ENCODE measurements around the gene BTAF1. TPM values are rescaled to one million over a fixed set of nuclear protein-coding genes. Genes with fewer than 3 reads are reported as not detected.
A peak's percentile ranks its signal among the peaks of the same experiment; 100 is the strongest.

BTAF1 gene
- total RNA-seq, 1 donor from 2014 or later, result 74.7 TPM

DNA sequence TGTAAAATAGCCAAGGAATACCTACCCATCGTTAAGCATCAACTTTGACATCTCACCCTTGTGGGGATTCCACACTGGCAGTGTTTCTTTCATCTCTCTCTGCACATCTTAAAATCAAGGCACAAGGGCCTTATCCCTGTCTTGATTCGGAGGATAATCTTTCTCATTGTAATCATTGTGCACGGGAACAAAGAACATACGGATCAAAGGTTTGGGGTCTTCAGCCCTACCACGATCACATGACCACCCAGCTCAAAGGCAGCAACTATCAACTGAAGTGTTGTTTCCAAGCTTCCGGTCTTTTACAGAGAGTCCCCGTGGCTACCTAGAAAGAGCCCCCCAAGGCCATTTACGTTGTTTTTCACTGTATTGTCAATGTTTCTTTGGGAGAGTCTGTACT lies 26.1 kb upstream of the BTAF1 start:
- CTCF ChIA-PET, result no interaction called here
- TF ChIP-seq, protein P1, sequence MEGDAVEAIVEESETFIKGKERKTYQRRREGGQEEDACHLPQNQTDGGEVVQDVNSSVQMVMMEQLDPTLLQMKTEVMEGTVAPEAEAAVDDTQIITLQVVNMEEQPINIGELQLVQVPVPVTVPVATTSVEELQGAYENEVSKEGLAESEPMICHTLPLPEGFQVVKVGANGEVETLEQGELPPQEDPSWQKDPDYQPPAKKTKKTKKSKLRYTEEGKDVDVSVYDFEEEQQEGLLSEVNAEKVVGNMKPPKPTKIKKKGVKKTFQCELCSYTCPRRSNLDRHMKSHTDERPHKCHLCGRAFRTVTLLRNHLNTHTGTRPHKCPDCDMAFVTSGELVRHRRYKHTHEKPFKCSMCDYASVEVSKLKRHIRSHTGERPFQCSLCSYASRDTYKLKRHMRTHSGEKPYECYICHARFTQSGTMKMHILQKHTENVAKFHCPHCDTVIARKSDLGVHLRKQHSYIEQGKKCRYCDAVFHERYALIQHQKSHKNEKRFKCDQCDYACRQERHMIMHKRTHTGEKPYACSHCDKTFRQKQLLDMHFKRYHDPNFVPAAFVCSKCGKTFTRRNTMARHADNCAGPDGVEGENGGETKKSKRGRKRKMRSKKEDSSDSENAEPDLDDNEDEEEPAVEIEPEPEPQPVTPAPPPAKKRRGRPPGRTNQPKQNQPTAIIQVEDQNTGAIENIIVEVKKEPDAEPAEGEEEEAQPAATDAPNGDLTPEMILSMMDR (IDR thresholded peaks at IDR 0.05), result no peak
- no peak for DNase-seq
- POLR2A ChIA-PET, result no interaction called here
- ATAC-seq (ENCODE audit: low read depth), result no peak
- peaks cover 8% of the 10 kb centered on the region for H3K4me1 Mint-ChIP-seq
- no peaks in the 10 kb centered on the region for H3K36me3 Mint-ChIP-seq (ENCODE audit: low read depth)
- intact Hi-C loops (cut with micrococcal nuclease), result no loop called here
- H3K27me3 Mint-ChIP-seq, result peaks cover 5% of the 10 kb centered on the region
- H3K27ac Mint-ChIP-seq, result no peak overlapping the region
- no peak overlapping the region for H3K4me3 Mint-ChIP-seq
- no peaks in the 10 kb centered on the region for H3K9me3 Mint-ChIP-seq

GRCh38 chr10:91901784-91902677 lies 21.5 kb upstream of the BTAF1 start:
- POLR2A ChIA-PET, result interaction anchor here (1.0 kb wide), 1 partner anchor 15 kb away, joined by 3 read pairs; no protein-coding TSS in a partner anchor
- ATAC-seq (ENCODE audit: low read depth) (peak; percentile 86), DNase-seq (no peak)
- Mint-ChIP-seq H3K9me3 (no peaks in the 10 kb centered on the region), H3K27ac (no peak overlapping the region), H3K27me3 (peaks cover 4% of the 10 kb centered on the region), H3K4me3 (no peak overlapping the region), H3K36me3 (ENCODE audit: low read depth) (no peaks in the 10 kb centered on the region), H3K4me1 (peaks cover 8% of the 10 kb centered on the region)
- intact Hi-C loops (cut with micrococcal nuclease), result no loop called here
- TF ChIP-seq, protein P1 (IDR thresholded peaks at IDR 0.05), result no peak
- CTCF ChIA-PET, result interaction anchor here (1.7 kb wide), 1 partner anchor 143 kb away, joined by 4 read pairs; no protein-coding TSS in a partner anchor

- POLR2A ChIA-PET, result interaction anchor here (0.6 to 3.1 kb wide), 3 partner anchors 16 to 987 kb away, joined by 4 to 47 read pairs (median 11); partner anchors contain the start of gene BTAF1
- Mint-ChIP-seq H3K9me3 (no peaks in the 10 kb centered on the region), H3K27ac (no peak overlapping the region), H3K4me3 (peak overlapping the region; percentile 87), H3K4me1 (peaks cover 19% of the 10 kb centered on the region), H3K27me3 (no peaks in the 10 kb centered on the region), H3K36me3 (ENCODE audit: low read depth) (peaks cover 2% of the 10 kb centered on the region)
- CTCF ChIA-PET, result interaction anchor here (1.2 to 2.5 kb wide), 2 partner anchors 99 to 111 kb away, joined by 3 to 9 read pairs; no protein-coding TSS in a partner anchor
- ATAC-seq (ENCODE audit: low read depth) (no peak), DNase-seq (no peak)
- intact Hi-C loops (cut with micrococcal nuclease), result loop anchor here (5.0 kb wide), 1 partner anchor 1035 kb away; the partner anchor contains the start of gene RPP30
- TF ChIP-seq, protein P1 (IDR thresholded peaks at IDR 0.05), result no peak
Measured at GRCh38 chr10:91907033-91907594, 16.5 kb upstream of the BTAF1 start.

GRCh38 chr10:91907914-91908336 lies 15.6 kb upstream of the BTAF1 start:
- Mint-ChIP-seq H3K36me3 (ENCODE audit: low read depth) (peaks cover 2% of the 10 kb centered on the region), H3K4me3 (peak overlapping the region; percentile 87), H3K27me3 (peaks cover 2% of the 10 kb centered on the region), H3K9me3 (peaks cover under 1% of the 10 kb centered on the region), H3K4me1 (peaks cover 19% of the 10 kb centered on the region), H3K27ac (peak overlapping the region; percentile 71)
- POLR2A ChIA-PET, result interaction anchor here (0.6 to 3.1 kb wide), 7 partner anchors 13 to 1036 kb away, joined by 3 to 47 read pairs (median 4); partner anchors contain the start of genes BTAF1, RPP30 and TNKS2
- no peak for DNase-seq
- ATAC-seq (ENCODE audit: low read depth), result no peak
- intact Hi-C loops (cut with micrococcal nuclease), result loop anchor here (1.0 to 5.0 kb wide), 8 partner anchors 15 to 1036 kb away; partner anchors contain the start of genes BTAF1, HECTD2, RPP30 and TNKS2
- TF ChIP-seq, protein P1 (IDR thresholded peaks at IDR 0.05), result no peak
- CTCF ChIA-PET, result interaction anchor here (1.2 to 2.5 kb wide), 4 partner anchors 16 to 149 kb away, joined by 3 to 18 read pairs (median 10); partner anchors contain the start of gene BTAF1

All from activated B cell treated with CpG ODN at 0.5 μM for 24 hours (primary cell).